Rectal smooth muscle tissue (tissue), 1 donor: ENCODE data around the gene KCNIP1.

ENCODE experiments used
- H3K27ac ChIP-seq: one replicate; pipeline ENCODE4 v1.7.0; 2013; ENCODE audit warnings: low read depth, low read length, inconsistent platforms
- H3K27me3 ChIP-seq: one replicate; pipeline ENCODE4 v1.7.0; 2013; ENCODE audit warnings: low read length; ENCODE audit not compliant: control insufficient read depth, insufficient read depth
- H3K36me3 ChIP-seq: one replicate; pipeline ENCODE4 v1.7.0; 2013; ENCODE audit warnings: low read length; ENCODE audit not compliant: control insufficient read depth, insufficient read depth
- H3K4me1 ChIP-seq: one replicate; pipeline ENCODE4 v1.7.0; 2013; ENCODE audit warnings: low read length; ENCODE audit not compliant: control insufficient read depth, insufficient read depth
- H3K4me3 ChIP-seq: one replicate; pipeline ENCODE4 v1.7.0; 2013; ENCODE audit warnings: low read length
- H3K9ac ChIP-seq: one replicate; pipeline ENCODE4 v1.7.0; 2013; ENCODE audit warnings: low read length

Gene KCNIP1

DNA sequence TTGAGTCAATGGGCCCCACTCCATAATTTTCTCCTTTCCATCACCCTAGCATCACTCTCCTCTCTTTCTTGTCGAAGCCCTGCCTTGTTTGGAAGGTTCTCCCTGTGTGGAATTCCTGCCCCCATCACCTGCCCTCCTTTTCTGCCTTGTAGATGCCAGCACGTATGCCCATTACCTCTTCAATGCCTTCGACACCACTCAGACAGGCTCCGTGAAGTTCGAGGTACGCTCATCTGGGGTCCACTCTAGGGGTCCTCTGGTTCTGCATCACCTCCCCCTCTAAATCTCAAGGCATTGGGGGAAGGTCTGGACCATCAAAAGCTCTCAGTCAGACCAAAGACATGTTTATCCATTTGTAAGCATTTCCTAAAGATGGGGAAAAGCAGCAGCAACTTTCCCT is 217.9 kb downstream of the KCNIP1 start:
- Histone ChIP-seq H3K36me3 (no peaks in the 10 kb centered on the region), H3K4me3 (no peak overlapping the region), H3K27ac (no peak overlapping the region), H3K27me3 (no peaks in the 10 kb centered on the region), H3K9ac (no peak overlapping the region), H3K4me1 (no peaks in the 10 kb centered on the region)

DNA sequence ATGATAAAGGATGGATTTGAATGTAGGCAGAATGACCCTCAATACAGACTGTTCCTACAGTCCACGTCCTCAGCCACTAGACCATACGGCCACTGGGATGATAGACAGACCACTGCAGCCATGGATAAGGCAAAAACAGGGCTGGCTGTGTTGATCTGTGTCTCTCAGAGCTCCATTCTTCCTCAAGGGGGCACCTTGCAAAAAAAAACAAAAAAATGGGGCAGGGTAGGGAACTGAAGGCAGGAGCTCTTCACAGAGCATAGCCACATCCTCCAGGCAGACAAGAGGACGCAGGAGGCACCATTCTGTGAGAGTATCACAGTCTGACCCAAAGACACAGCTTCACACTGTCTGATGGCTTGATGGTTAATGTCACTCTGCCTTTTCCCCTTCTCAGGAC is 218.5 kb downstream of the KCNIP1 start:
- no peak overlapping the region for H3K4me3 ChIP-seq
- no peak overlapping the region for H3K9ac ChIP-seq
- H3K27ac ChIP-seq, result no peak overlapping the region
- no peaks in the 10 kb centered on the region for H3K4me1 ChIP-seq
- no peaks in the 10 kb centered on the region for H3K36me3 ChIP-seq
- H3K27me3 ChIP-seq, result no peaks in the 10 kb centered on the region

DNA sequence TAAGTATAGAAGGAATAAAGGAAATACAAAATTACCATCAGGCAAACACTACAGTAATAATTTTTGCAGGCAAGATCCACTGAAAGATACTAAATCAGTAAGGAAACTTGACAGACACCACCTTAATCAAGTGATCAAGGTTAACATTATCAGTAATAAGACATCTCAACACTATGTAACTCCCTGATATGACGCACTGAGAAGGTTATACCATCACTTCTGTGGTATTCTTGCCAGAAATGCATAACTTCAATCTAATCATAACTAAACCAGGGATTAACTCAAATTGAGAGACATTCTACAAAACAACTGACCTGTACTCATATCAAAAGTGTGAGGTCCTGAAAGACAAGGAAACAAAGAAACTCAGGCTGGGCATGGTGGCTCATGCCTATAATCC is 227.2 kb downstream of the KCNIP1 start:
- no peaks in the 10 kb centered on the region for H3K4me1 ChIP-seq
- no peak overlapping the region for H3K4me3 ChIP-seq
- H3K36me3 ChIP-seq, result no peaks in the 10 kb centered on the region
- no peak overlapping the region for H3K9ac ChIP-seq
- H3K27me3 ChIP-seq, result no peaks in the 10 kb centered on the region
- no peak overlapping the region for H3K27ac ChIP-seq

DNA sequence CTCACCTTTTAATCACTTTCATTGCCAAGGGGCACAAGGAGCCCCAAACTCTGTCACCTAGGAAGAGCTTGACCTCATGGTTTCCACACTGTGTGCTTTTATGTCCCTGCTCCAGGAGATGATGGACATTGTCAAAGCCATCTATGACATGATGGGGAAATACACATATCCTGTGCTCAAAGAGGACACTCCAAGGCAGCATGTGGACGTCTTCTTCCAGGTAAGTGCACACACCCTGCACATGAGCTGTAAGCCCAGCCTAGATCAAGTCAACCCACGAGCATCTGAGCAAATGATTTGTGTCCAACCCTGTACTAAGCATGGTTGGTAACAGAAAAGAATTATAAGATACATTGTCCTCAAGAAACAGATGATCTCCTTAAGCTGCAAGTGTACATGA is 228.9 kb downstream of the KCNIP1 start:
- no peaks in the 10 kb centered on the region for H3K27me3 ChIP-seq
- H3K36me3 ChIP-seq, result no peaks in the 10 kb centered on the region
- H3K4me1 ChIP-seq, result no peaks in the 10 kb centered on the region
- no peak overlapping the region for H3K4me3 ChIP-seq
- H3K27ac ChIP-seq, result no peak overlapping the region
- H3K9ac ChIP-seq, result no peak overlapping the region

DNA sequence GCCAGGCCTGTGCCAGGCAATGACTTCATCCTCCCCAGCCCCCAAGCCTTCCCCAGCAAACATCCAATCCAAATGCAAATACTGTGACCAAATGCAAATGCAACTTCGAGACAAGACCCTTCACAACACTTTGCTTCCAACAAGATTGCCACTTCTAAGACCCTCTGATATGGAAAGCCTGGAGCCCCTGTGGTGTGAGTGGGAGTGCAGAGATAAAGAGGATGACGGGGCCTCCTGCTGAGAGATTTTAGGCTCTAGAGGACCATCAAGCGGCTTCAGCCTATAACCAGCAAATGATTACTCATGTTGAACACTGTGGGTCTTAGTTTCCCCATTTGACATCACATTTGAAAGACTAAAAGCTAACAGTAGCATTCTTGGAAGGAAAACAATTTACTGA is 233.1 kb downstream of the KCNIP1 start:
- no peaks in the 10 kb centered on the region for H3K4me1 ChIP-seq
- H3K9ac ChIP-seq, result no peak overlapping the region
- H3K4me3 ChIP-seq, result no peak overlapping the region
- H3K27me3 ChIP-seq, result no peaks in the 10 kb centered on the region
- no peak overlapping the region for H3K27ac ChIP-seq
- H3K36me3 ChIP-seq, result no peaks in the 10 kb centered on the region

DNA sequence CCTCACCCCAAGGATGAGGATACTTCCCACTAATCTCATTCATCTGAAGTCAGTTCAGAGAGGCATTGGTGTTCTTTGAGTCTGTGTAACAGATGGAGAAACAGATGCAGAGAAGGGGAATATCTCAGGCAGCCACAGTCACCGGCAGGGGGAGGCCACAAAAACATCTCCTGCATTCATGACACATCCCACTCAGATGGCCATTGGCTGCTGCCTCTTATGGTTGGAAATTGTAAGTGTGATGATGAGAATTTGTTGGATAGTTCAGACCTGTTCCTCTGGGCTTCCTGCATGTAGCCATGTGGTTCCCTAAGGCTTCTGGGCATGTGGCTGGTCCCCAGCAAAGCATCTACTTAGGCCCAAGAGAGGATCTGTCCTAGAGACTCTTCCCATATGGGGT is 233.8 kb downstream of the KCNIP1 start:
- H3K27me3 ChIP-seq, result no peaks in the 10 kb centered on the region
- H3K9ac ChIP-seq, result no peak overlapping the region
- H3K4me1 ChIP-seq, result no peaks in the 10 kb centered on the region
- H3K4me3 ChIP-seq, result no peak overlapping the region
- H3K27ac ChIP-seq, result no peak overlapping the region
- H3K36me3 ChIP-seq, result no peaks in the 10 kb centered on the region

DNA sequence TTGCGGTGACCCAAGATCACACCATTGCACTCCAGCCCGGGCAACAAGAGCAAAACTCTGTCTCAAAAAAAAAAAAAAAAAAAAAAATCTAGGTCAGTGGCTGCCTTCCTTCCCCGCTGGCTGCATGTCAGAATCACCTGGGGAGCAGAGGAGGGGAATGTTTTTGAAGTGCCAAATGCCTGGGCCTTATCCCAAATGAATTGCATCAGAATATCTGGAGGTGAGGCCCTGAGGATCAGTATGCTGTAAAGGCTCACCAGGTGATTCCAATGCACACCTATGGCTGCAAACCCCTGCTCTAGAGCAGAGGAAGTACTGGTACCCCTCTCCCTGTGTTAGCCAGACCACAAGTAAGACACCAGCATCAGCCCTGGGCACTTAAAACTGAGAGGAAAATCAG is 235.0 kb downstream of the KCNIP1 start:
- Histone ChIP-seq H3K9ac (no peak overlapping the region), H3K36me3 (no peaks in the 10 kb centered on the region), H3K4me1 (no peaks in the 10 kb centered on the region)

DNA sequence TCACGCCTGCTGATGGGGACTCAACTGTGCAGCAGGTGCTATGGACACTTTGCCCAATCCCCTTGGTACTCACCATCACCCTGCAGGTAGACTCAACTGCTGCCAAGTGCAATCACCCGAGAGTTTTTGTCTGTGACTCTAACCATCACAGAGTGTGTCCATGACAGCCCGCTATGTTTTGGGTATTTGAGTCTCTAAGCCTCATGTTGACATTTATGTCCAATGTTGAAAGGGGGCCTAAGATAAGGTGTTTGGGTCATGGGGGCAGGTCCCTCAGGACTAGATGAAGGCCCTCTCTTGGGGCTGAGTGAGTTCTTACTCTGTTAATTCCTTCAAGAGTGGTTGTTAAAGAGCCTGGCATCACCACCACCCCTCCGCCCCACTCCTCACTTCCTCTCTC is 235.6 kb downstream of the KCNIP1 start:
- Histone ChIP-seq H3K4me1 (no peaks in the 10 kb centered on the region), H3K27ac (no peak overlapping the region), H3K9ac (no peak overlapping the region), H3K27me3 (no peaks in the 10 kb centered on the region), H3K4me3 (no peak overlapping the region), H3K36me3 (no peaks in the 10 kb centered on the region)

More for the DNA sequence above, 235.0 kb downstream of the KCNIP1 start:
- H3K27me3 ChIP-seq, result no peaks in the 10 kb centered on the region
- H3K27ac ChIP-seq, result no peak overlapping the region
- no peak overlapping the region for H3K4me3 ChIP-seq

DNA sequence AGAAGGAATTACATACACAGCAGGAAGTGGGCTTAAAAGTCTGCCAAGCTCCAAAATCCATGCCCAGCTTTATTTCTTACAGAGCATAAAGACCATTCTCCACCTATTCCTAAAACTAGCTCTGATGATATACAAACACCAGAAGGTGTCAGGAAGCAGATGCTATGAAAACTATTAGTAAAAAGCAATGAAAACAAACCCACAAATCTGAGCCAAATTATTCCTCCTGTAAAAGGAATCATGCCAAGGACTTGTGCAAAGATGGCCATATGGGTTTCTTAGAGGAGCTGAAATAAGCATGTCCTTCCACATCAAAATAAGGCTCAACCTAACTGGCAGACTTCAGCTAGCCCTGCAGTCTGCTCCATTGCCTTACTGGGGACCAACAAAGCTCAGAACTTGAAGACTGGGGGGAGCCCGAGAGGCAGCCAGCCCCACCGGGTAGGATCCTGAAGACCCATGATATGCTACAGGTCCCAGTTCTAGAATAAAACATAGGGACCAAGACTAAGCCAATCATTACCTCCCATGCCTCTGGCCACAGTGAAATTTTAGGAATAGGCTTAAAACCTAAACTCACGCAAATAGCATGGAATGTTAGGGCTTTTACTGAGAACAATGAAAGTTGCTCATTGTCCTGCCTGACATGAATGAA is 236.9 kb downstream of the KCNIP1 start:
- Histone ChIP-seq H3K36me3 (no peaks in the 10 kb centered on the region), H3K27ac (no peak overlapping the region), H3K4me1 (peaks cover 6% of the 10 kb centered on the region), H3K9ac (no peak overlapping the region), H3K4me3 (no peak overlapping the region), H3K27me3 (peaks cover 6% of the 10 kb centered on the region)

DNA sequence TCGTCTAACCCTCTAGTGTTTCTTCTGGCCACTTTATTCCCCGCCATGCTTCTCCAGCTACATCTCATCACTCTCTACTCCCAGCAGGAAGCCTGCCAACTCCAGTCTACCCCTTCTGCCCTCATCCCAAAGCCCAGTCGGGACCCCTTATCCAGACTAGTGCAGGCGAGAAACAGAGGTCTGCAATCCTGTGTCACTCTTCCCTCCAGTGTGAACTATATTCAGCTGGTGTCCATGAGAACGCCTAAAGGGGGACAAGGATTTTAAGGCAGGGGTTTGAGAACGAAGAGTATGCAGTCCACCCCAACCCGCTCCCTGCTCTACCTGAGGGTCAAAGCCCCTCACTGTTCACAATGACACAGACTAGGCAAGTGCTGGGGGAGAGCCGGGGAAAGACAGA is 238.0 kb downstream of the KCNIP1 start:
- Histone ChIP-seq H3K27ac (no peak overlapping the region), H3K9ac (no peak overlapping the region), H3K27me3 (peaks cover 6% of the 10 kb centered on the region), H3K4me1 (peaks cover 7% of the 10 kb centered on the region), H3K4me3 (no peak overlapping the region), H3K36me3 (no peaks in the 10 kb centered on the region)

DNA sequence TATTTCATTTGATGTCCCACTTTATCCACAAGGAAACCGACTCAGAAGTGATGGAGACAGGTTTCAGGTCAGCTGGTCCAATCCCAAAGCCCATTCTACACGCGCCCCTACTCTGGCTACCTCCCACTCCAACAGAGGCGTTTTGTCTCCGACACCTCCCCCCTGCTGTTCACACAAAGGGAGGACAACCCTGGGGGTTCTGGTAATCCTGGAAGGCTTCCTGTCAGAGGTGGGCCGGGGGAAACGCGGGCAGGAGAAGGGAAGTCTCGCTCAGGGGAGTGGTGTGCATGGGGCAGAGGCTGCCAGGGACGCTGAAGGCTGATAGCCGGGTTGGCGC is 240.0 kb downstream of the KCNIP1 start:
- Histone ChIP-seq H3K4me3 (no peak overlapping the region), H3K4me1 (peaks cover 7% of the 10 kb centered on the region), H3K27me3 (peaks cover 6% of the 10 kb centered on the region), H3K36me3 (no peaks in the 10 kb centered on the region), H3K27ac (no peak overlapping the region), H3K9ac (no peak overlapping the region)

DNA sequence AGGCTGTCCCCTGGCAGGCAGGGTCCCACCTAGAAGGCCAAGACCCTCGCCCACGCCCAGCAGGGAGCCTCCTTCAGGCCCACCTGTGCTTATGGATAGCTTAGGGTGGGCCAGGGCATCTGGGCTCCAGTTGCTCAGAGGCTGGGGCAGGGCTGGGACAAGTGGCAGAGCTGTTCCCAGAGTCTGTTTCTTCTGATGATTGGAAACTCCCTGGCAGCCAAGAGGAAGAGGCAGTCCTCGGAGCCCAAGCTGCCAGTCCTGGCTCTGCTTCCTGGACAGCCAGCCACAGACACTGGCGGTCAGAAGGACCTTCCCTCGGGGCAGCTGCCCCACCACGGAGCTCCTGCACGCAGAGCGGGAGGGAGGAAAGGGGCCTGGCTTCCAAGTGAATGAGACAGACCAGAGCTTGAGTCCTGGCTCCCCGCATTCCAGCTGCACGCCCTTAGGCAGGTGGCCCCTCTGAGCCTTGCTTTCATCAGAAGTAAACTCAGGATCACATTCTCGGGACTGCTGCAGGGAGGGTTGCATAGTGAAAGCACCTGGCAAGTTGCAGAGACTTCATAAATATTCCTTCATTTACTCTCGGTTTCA is 241.8 kb downstream of the KCNIP1 start:
- Histone ChIP-seq H3K9ac (no peak overlapping the region), H3K4me1 (peaks cover 7% of the 10 kb centered on the region), H3K27me3 (peaks cover 6% of the 10 kb centered on the region), H3K27ac (no peak overlapping the region), H3K4me3 (no peak overlapping the region), H3K36me3 (no peaks in the 10 kb centered on the region)
